ENCODE measurements around the gene ATP2B1.
A peak's percentile ranks its signal among the peaks of the same experiment; 100 is the strongest.

DNA sequence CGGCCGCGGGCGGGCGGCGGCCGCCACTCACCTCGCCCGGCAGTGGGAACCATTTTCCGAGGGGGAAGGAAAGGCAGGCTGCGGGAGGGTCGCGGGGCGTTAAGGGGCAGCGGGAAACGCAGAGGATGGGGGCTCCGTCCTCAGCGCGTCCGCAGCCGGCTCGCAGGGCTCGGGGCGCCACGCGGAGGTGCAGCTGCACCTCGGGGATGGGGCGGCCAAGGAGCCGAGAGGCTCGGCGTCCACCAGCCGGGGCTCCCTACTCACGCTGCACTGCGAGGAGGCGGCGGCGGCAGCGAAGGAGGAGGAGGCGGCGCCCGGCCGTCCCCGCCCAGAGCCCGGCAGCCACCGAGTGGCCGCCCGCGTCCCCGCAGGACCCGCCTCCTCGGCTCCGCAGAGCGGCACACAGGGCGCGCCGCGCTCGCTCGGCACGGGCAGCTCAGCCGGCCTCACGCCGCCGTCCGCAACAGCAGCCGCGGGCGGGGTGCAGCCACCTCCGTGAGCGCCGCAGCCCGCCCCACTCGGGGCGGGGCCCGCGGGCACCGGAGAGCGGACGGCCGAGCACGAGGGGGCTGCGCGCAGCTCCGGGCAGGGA is at the start of gene ATP2B1:
- peak in 2 of 4 experiments; percentile 21 to 29 for TF ChIP-seq CTCF (IDR thresholded peaks at IDR 0.05)
- peak; percentile 94 to 96 for TF ChIP-seq POLR2A (IDR thresholded peaks at IDR 0.05)
